SK-N-SH (cell line): ENCODE data around the gene HHIPL1. TPM values are rescaled to one million over a fixed set of nuclear protein-coding genes. Genes with fewer than 3 reads are reported as not detected.
A peak's percentile ranks its signal among the peaks of the same experiment; 100 is the strongest.

Experiments used
- CHD2 ChIP-seq: fragments of 150-350 bp; IDR thresholded peaks from 2 replicates; pipeline ENCODE4 v1.6.1; 2018; ENCODE audit warnings: low read length; ENCODE audit not compliant: partially characterized antibody
- CTCF ChIP-seq: fragments of 200-600 bp; sonication (generic); IDR thresholded peaks from 2 replicates; pipeline ENCODE4 v1.6.1; 2017; ENCODE audit warnings: antibody characterized with exemption, mild to moderate bottlenecking, moderate library complexity
- EP300 ChIP-seq, 2 experiments: IDR thresholded peaks; 2 replicates each; pipeline versions ENCODE4 v1.4.0 to v1.6.1; 2012; ENCODE audit warnings: borderline replicate concordance in 1 of 2, low read depth in 1 of 2, low read length in 1 of 2
- FOSL2 ChIP-seq: IDR thresholded peaks from 2 replicates; pipeline ENCODE4 v1.4.0; 2012; ENCODE audit warnings: low read depth, mild to moderate bottlenecking, moderate library complexity, borderline replicate concordance
- FOXJ3 ChIP-seq: sonication (generic); formaldehyde crosslinking; IDR thresholded peaks from 2 replicates; pipeline ENCODE4 v1.5.1; 2020; ENCODE audit warnings: mild to moderate bottlenecking, missing genetic modification reagents
- GATA2 ChIP-seq: sonication (generic); formaldehyde crosslinking; IDR thresholded peaks from 2 replicates; pipeline ENCODE4 v1.5.0; 2020; ENCODE audit warnings: mild to moderate bottlenecking, missing genetic modification reagents
- JUND ChIP-seq: IDR thresholded peaks from 2 replicates; pipeline ENCODE4 v1.4.0; 2012
- MAX ChIP-seq: IDR thresholded peaks from 2 replicates; pipeline ENCODE4 v1.4.0; 2012; ENCODE audit warnings: low read depth
- MXI1 ChIP-seq: IDR thresholded peaks from 2 replicates; pipeline ENCODE4 v1.6.1; 2012; ENCODE audit warnings: mild to moderate bottlenecking, low read depth, low read length, improper control_type of control experiment
- NFIC ChIP-seq: IDR thresholded peaks from 2 replicates; pipeline ENCODE4 v1.4.0; 2012; ENCODE audit warnings: borderline replicate concordance
- NRF1 ChIP-seq: IDR thresholded peaks from 2 replicates; pipeline ENCODE4 v1.6.1; 2012; ENCODE audit warnings: low read depth, mild to moderate bottlenecking, low read length
- PBX3 ChIP-seq: IDR thresholded peaks from 2 replicates; pipeline ENCODE4; 2012
- POLR2AphosphoS5 ChIP-seq: IDR thresholded peaks from 2 replicates; pipeline ENCODE4 v1.6.1; 2012; ENCODE audit warnings: low read depth, low read length
- RAD21 ChIP-seq: IDR thresholded peaks from 2 replicates; pipeline ENCODE4 v1.6.1; 2012; ENCODE audit warnings: mild to moderate bottlenecking, low read length
- RFX5 ChIP-seq: IDR thresholded peaks from 2 replicates; pipeline ENCODE4 v1.6.1; 2012; ENCODE audit warnings: mild to moderate bottlenecking, improper control_type of control experiment, low read length
- SIN3A ChIP-seq: IDR thresholded peaks from 2 replicates; pipeline ENCODE4 v1.6.1; 2012; ENCODE audit warnings: low read depth, mild to moderate bottlenecking, low read length, moderate library complexity, borderline replicate concordance
- TAF1 ChIP-seq: IDR thresholded peaks from 2 replicates; pipeline ENCODE4 v1.6.1; 2012; ENCODE audit warnings: low read depth, mild to moderate bottlenecking, low read length, moderate library complexity, borderline replicate concordance
- TCF12 ChIP-seq: IDR thresholded peaks from 2 replicates; pipeline ENCODE4 v1.4.0; 2012
- TEAD4 ChIP-seq: IDR thresholded peaks from 2 replicates; pipeline ENCODE4 v1.4.0; 2012; ENCODE audit warnings: mild to moderate bottlenecking, borderline replicate concordance; ENCODE audit not compliant: insufficient read depth
- USF2 ChIP-seq: fragments of 150-350 bp; IDR thresholded peaks from 2 replicates; pipeline ENCODE4 v1.6.1; 2017; ENCODE audit warnings: antibody characterized with exemption, low read length, low read depth, borderline replicate concordance
- YY1 ChIP-seq: IDR thresholded peaks from 2 replicates; pipeline ENCODE4 v1.4.0; 2012; ENCODE audit warnings: low read depth, mild to moderate bottlenecking
- polyA plus RNA-seq, 3 experiments: library from polyadenylated mRNA; depleted of rRNA; stranded (reverse); fragments of >200 nt; gene quantifications; 2 replicates each; pipeline ENCODE4 v1.2.3, GENCODE V29; 2012
- TF ChIP-seq, protein P1 (sequence below): IDR thresholded peaks from 2 replicates; pipeline ENCODE4 v1.4.0; 2012; ENCODE audit warnings: low read depth, borderline replicate concordance
- TF ChIP-seq, protein P2 (sequence below): IDR thresholded peaks from 2 replicates; pipeline ENCODE4 v1.6.1; 2012; ENCODE audit warnings: mild to moderate bottlenecking, low read depth, low read length, moderate library complexity

The HHIPL1 gene
- polyA plus RNA-seq, 1 of the 3 experiments (the other 2 are of a cell fraction): 0.02 TPM

DNA sequence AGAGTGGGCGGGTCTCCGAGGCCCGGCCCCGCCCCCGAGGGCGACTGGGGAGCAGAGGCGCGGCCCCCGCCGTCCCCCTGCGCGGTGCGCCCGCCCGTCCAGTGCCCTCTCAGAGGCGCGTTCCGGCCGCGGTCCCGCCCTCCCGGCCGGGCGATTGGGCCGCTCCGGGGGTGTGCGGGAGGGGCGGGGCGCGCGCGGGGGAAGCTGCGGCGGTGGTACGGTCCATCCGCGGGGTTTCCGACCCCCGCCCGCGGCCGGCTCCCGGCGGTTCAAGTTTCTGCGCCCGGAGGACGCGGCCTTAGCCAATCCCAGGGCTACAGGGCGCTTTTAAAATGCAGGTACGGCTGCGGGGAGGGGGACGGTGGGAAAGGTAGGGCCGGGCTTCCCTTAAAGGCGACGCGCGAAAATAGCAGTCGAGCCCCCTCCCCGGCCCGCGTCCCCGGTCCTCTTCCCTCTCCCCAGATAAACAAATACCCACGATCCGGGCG is 40.6 kb upstream of the HHIPL1 start (continued):
- TF ChIP-seq, protein P1, sequence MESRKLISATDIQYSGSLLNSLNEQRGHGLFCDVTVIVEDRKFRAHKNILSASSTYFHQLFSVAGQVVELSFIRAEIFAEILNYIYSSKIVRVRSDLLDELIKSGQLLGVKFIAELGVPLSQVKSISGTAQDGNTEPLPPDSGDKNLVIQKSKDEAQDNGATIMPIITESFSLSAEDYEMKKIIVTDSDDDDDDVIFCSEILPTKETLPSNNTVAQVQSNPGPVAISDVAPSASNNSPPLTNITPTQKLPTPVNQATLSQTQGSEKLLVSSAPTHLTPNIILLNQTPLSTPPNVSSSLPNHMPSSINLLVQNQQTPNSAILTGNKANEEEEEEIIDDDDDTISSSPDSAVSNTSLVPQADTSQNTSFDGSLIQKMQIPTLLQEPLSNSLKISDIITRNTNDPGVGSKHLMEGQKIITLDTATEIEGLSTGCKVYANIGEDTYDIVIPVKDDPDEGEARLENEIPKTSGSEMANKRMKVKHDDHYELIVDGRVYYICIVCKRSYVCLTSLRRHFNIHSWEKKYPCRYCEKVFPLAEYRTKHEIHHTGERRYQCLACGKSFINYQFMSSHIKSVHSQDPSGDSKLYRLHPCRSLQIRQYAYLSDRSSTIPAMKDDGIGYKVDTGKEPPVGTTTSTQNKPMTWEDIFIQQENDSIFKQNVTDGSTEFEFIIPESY: no peak
- TF ChIP-seq TCF12 (no peak), CHD2 (peak; percentile 30), FOSL2 (no peak), TEAD4 (no peak), NFIC (no peak), SIN3A (no peak), USF2 (no peak), MXI1 (no peak), PBX3 (0 out of 2 replicates have a peak, but pooled peaks have one; percentile 4), TAF1 (no peak), GATA2 (CRISPR knock-in tag) (no peak), EP300 (IDR thresholded peaks at IDR 0.05; ENCODE audit: borderline replicate concordance in 1 of 2, low read depth in 1 of 2, low read length in 1 of 2) (no peak), CTCF (no peak), RAD21 (no peak), NRF1 (no peak), MAX (peak; percentile 57), RFX5 (no peak), YY1 (no peak), FOXJ3 (CRISPR knock-in tag) (no peak), JUND (no peak), POLR2AphosphoS5 (no peak)
- TF ChIP-seq, protein P2, sequence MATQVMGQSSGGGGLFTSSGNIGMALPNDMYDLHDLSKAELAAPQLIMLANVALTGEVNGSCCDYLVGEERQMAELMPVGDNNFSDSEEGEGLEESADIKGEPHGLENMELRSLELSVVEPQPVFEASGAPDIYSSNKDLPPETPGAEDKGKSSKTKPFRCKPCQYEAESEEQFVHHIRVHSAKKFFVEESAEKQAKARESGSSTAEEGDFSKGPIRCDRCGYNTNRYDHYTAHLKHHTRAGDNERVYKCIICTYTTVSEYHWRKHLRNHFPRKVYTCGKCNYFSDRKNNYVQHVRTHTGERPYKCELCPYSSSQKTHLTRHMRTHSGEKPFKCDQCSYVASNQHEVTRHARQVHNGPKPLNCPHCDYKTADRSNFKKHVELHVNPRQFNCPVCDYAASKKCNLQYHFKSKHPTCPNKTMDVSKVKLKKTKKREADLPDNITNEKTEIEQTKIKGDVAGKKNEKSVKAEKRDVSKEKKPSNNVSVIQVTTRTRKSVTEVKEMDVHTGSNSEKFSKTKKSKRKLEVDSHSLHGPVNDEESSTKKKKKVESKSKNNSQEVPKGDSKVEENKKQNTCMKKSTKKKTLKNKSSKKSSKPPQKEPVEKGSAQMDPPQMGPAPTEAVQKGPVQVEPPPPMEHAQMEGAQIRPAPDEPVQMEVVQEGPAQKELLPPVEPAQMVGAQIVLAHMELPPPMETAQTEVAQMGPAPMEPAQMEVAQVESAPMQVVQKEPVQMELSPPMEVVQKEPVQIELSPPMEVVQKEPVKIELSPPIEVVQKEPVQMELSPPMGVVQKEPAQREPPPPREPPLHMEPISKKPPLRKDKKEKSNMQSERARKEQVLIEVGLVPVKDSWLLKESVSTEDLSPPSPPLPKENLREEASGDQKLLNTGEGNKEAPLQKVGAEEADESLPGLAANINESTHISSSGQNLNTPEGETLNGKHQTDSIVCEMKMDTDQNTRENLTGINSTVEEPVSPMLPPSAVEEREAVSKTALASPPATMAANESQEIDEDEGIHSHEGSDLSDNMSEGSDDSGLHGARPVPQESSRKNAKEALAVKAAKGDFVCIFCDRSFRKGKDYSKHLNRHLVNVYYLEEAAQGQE: no peak
- TF ChIP-seq, all 33 proteins: peak for 5
